Rectal smooth muscle tissue (tissue), 1 donor: Measurements from ENCODE around the gene TSPAN2.
"Not testable (repeated sequence)": the region's sequence is repeated elsewhere in the genome, so short reads cannot be mapped to it uniquely, and the experiment has no call there.

ENCODE experiments used
- H3K27ac ChIP-seq: one replicate; pipeline ENCODE4 v1.7.0; 2013; ENCODE audit warnings: low read depth, low read length, inconsistent platforms
- H3K27me3 ChIP-seq: one replicate; pipeline ENCODE4 v1.7.0; 2013; ENCODE audit warnings: low read length; ENCODE audit not compliant: control insufficient read depth, insufficient read depth
- H3K36me3 ChIP-seq: one replicate; pipeline ENCODE4 v1.7.0; 2013; ENCODE audit warnings: low read length; ENCODE audit not compliant: control insufficient read depth, insufficient read depth
- H3K4me1 ChIP-seq: one replicate; pipeline ENCODE4 v1.7.0; 2013; ENCODE audit warnings: low read length; ENCODE audit not compliant: control insufficient read depth, insufficient read depth
- H3K4me3 ChIP-seq: one replicate; pipeline ENCODE4 v1.7.0; 2013; ENCODE audit warnings: low read length
- H3K9ac ChIP-seq: one replicate; pipeline ENCODE4 v1.7.0; 2013; ENCODE audit warnings: low read length

Gene TSPAN2

GRCh38 chr1:115041654-115042053 is 47.6 kb downstream of the TSPAN2 start:
- peaks cover 5% of the 10 kb centered on the region for H3K4me1 ChIP-seq
- H3K9ac ChIP-seq, result no peak overlapping the region
- H3K36me3 ChIP-seq, result no peaks in the 10 kb centered on the region
- no peak overlapping the region for H3K27ac ChIP-seq
- no peaks in the 10 kb centered on the region for H3K27me3 ChIP-seq
- H3K4me3 ChIP-seq, result no peak overlapping the region

- no peaks in the 10 kb centered on the region for H3K27me3 ChIP-seq
- H3K4me3 ChIP-seq, result no peak overlapping the region
- H3K9ac ChIP-seq, result no peak overlapping the region
- peaks cover 5% of the 10 kb centered on the region for H3K4me1 ChIP-seq
- no peaks in the 10 kb centered on the region for H3K36me3 ChIP-seq
- H3K27ac ChIP-seq, result no peak overlapping the region
Observed at GRCh38 chr1:115040501-115040900, 48.8 kb downstream of the TSPAN2 start.

GRCh38 chr1:115036814-115037507 is 52.3 kb downstream of the TSPAN2 start:
- H3K4me3 ChIP-seq, result no peak overlapping the region
- H3K9ac ChIP-seq, result no peak overlapping the region
- peaks cover 5% of the 10 kb centered on the region for H3K4me1 ChIP-seq
- no peaks in the 10 kb centered on the region for H3K36me3 ChIP-seq
- peak overlapping the region; percentile 34 for H3K27ac ChIP-seq
- no peaks in the 10 kb centered on the region for H3K27me3 ChIP-seq

- H3K4me1 ChIP-seq, result peaks cover 5% of the 10 kb centered on the region
- H3K9ac ChIP-seq, result no peak overlapping the region
- H3K4me3 ChIP-seq, result no peak overlapping the region
- no peaks in the 10 kb centered on the region for H3K36me3 ChIP-seq
- no peaks in the 10 kb centered on the region for H3K27me3 ChIP-seq
- H3K27ac ChIP-seq, result no peak overlapping the region
Observed at GRCh38 chr1:115035652-115036051, 53.7 kb downstream of the TSPAN2 start.

- no peaks in the 10 kb centered on the region for H3K4me1 ChIP-seq
- no peaks in the 10 kb centered on the region for H3K27me3 ChIP-seq
- no peak overlapping the region for H3K9ac ChIP-seq
- H3K27ac ChIP-seq, result no peak overlapping the region
- H3K36me3 ChIP-seq, result no peaks in the 10 kb centered on the region
- H3K4me3 ChIP-seq, result no peak overlapping the region
Observed at GRCh38 chr1:115031595-115031994, 57.7 kb downstream of the TSPAN2 start.

GRCh38 chr1:115029526-115029925 is 59.8 kb downstream of the TSPAN2 start, which contains the start of gene TSHB:
Gene TSHB, plus strand, starts transcription at chr1:115029826. Its CDS starts 3,537 bp downstream, at chr1:115033363.
- Histone ChIP-seq H3K36me3 (no peaks in the 10 kb centered on the region), H3K27ac (no peak within 1 kb of the TSS), H3K27me3 (no peaks in the 10 kb centered on the region), H3K4me1 (no peaks in the 10 kb centered on the region), H3K9ac (no peak within 1 kb of the TSS), H3K4me3 (no peak within 1 kb of the TSS)

- no peak overlapping the region for H3K27ac ChIP-seq
- H3K9ac ChIP-seq, result no peak overlapping the region
- no peaks in the 10 kb centered on the region for H3K36me3 ChIP-seq
- no peaks in the 10 kb centered on the region for H3K4me1 ChIP-seq
- no peaks in the 10 kb centered on the region for H3K27me3 ChIP-seq
- no peak overlapping the region for H3K4me3 ChIP-seq
Observed at GRCh38 chr1:115023593-115023992, 65.7 kb downstream of the TSPAN2 start.

- no peak overlapping the region for H3K9ac ChIP-seq
- H3K4me3 ChIP-seq, result no peak overlapping the region
- no peaks in the 10 kb centered on the region for H3K27me3 ChIP-seq
- H3K36me3 ChIP-seq, result no peaks in the 10 kb centered on the region
- H3K27ac ChIP-seq, result no peak overlapping the region
- H3K4me1 ChIP-seq, result no peaks in the 10 kb centered on the region
Observed at GRCh38 chr1:115021145-115021544, 68.2 kb downstream of the TSPAN2 start.

- H3K27ac ChIP-seq, H3K4me1 ChIP-seq: not testable (repeated sequence)
Observed at GRCh38 chr1:115019549-115019948, 69.8 kb downstream of the TSPAN2 start.

GRCh38 chr1:115013792-115014191 is 75.5 kb downstream of the TSPAN2 start:
- Histone ChIP-seq H3K36me3 (no peaks in the 10 kb centered on the region), H3K4me3 (no peak overlapping the region), H3K27me3 (no peaks in the 10 kb centered on the region), H3K4me1 (no peaks in the 10 kb centered on the region), H3K27ac (no peak overlapping the region), H3K9ac (no peak overlapping the region)

More at GRCh38 chr1:115019549-115019948, 69.8 kb downstream of the TSPAN2 start:
- not testable (repeated sequence) for H3K4me3 ChIP-seq, H3K27me3 ChIP-seq, H3K36me3 ChIP-seq, H3K9ac ChIP-seq

GRCh38 chr1:115012434-115012833 is 76.9 kb downstream of the TSPAN2 start:
- Histone ChIP-seq H3K27me3 (no peaks in the 10 kb centered on the region), H3K36me3 (no peaks in the 10 kb centered on the region), H3K4me3 (no peak overlapping the region), H3K9ac (no peak overlapping the region), H3K4me1 (no peaks in the 10 kb centered on the region), H3K27ac (no peak overlapping the region)

GRCh38 chr1:115012006-115012405 is 77.3 kb downstream of the TSPAN2 start:
- no peaks in the 10 kb centered on the region for H3K36me3 ChIP-seq
- no peaks in the 10 kb centered on the region for H3K27me3 ChIP-seq
- H3K4me3 ChIP-seq, result no peak overlapping the region
- no peak overlapping the region for H3K27ac ChIP-seq
- H3K4me1 ChIP-seq, result no peaks in the 10 kb centered on the region
- H3K9ac ChIP-seq, result no peak overlapping the region

GRCh38 chr1:115006191-115006590 is 83.1 kb downstream of the TSPAN2 start:
- H3K4me3 ChIP-seq, result no peak overlapping the region
- no peaks in the 10 kb centered on the region for H3K36me3 ChIP-seq

More at GRCh38 chr1:115006191-115006590, 83.1 kb downstream of the TSPAN2 start:
- no peaks in the 10 kb centered on the region for H3K4me1 ChIP-seq
- H3K27ac ChIP-seq, result no peak overlapping the region
- no peak overlapping the region for H3K9ac ChIP-seq
- no peaks in the 10 kb centered on the region for H3K27me3 ChIP-seq
